ENCODE results near the gene DCDC2C.

- TF ChIP-seq POLR2AphosphoS5 (IDR thresholded peaks at IDR 0.05; ENCODE audit: insufficient read depth, low read depth, low read length) = no peak
- no peak for TF ChIP-seq MAX (IDR thresholded peaks at IDR 0.05; ENCODE audit: insufficient read depth, insufficient read length)
- TF ChIP-seq MYC (IDR thresholded peaks at IDR 0.05; ENCODE audit: low read depth, low read length) = no peak
- TF ChIP-seq CTCF (IDR thresholded peaks at IDR 0.05; ENCODE audit: extremely low read depth in 1 of 2, insufficient read depth in 1 of 2, low read depth in 1 of 2, low read length in 2 of 2) = no peak
- TF ChIP-seq POLR2A (IDR thresholded peaks at IDR 0.05; ENCODE audit: low read depth, low read length) = no peak
- TF ChIP-seq EZH2 (IDR thresholded peaks at IDR 0.05; ENCODE audit: borderline replicate concordance, low read depth, low read length, severe bottlenecking) = no peak
- TF ChIP-seq FOS (IDR thresholded peaks at IDR 0.05; ENCODE audit: borderline replicate concordance, insufficient read depth, low read length) = no peak
- no peak for TF ChIP-seq JUN (IDR thresholded peaks at IDR 0.05; ENCODE audit: borderline replicate concordance, insufficient read depth, insufficient read length, low read depth)
- no peak for TF ChIP-seq GATA2 (IDR thresholded peaks at IDR 0.05; ENCODE audit: insufficient read depth, insufficient read length, low read depth, low read length)
Observed at GRCh38 chr2:3718679-3719078, 15.3 kb downstream of the DCDC2C start.
